Endodermal cell (in vitro differentiated cells): ENCODE results near the gene KLHDC7B. TPM values are rescaled to one million over a fixed set of nuclear protein-coding genes. Genes with fewer than 3 reads are reported as not detected.

Experiments
- DNase-seq: peaks from one replicate; pipeline ENCODE4 v3.0.0-alpha.2; 2017
- H3K27ac ChIP-seq: 2 replicates; pipeline ENCODE4 v1.5.1; 2013; ENCODE audit warnings: mild to moderate bottlenecking, low read depth, low read length, moderate library complexity
- H3K27me3 ChIP-seq: 2 replicates; pipeline ENCODE4 v1.6.1; 2013; ENCODE audit warnings: mild to moderate bottlenecking, low read length, moderate library complexity; ENCODE audit not compliant: insufficient read depth, control insufficient read depth, poor library complexity, severe bottlenecking
- H3K36me3 ChIP-seq: 2 replicates; pipeline ENCODE4 v1.7.0; 2013; ENCODE audit warnings: mild to moderate bottlenecking, low read length, moderate library complexity; ENCODE audit not compliant: control insufficient read depth, insufficient read depth
- H3K4me1 ChIP-seq: one replicate; pipeline ENCODE4 v1.7.0; 2013; ENCODE audit warnings: low read length; ENCODE audit not compliant: control insufficient read depth, insufficient read depth
- H3K4me3 ChIP-seq: 2 replicates; pipeline ENCODE4 v1.5.1; 2013; ENCODE audit warnings: mild to moderate bottlenecking, low read length, moderate library complexity
- H3K9ac ChIP-seq: 2 replicates; pipeline ENCODE4 v1.6.1; 2013; ENCODE audit warnings: mild to moderate bottlenecking, low read length, moderate library complexity; ENCODE audit not compliant: poor library complexity, severe bottlenecking; ENCODE audit errors: extremely low read depth
- H3K9me3 ChIP-seq: 2 replicates; pipeline ENCODE4 v1.6.1; 2013; ENCODE audit warnings: mild to moderate bottlenecking, low read length, moderate library complexity; ENCODE audit not compliant: control insufficient read depth
- H3K27ac Mint-ChIP-seq: 2 replicates; pipeline ENCODE4 v1.8.0; 2020; ENCODE audit warnings: mixed read lengths
- H3K27me3 Mint-ChIP-seq: 2 replicates; pipeline ENCODE4 v1.8.0; 2021; ENCODE audit warnings: mild to moderate bottlenecking, mixed read lengths; ENCODE audit not compliant: insufficient read depth
- H3K36me3 Mint-ChIP-seq: 2 replicates; pipeline ENCODE4 v1.8.0; 2020; ENCODE audit warnings: low read depth, mixed read lengths
- H3K4me1 Mint-ChIP-seq: 2 replicates; pipeline ENCODE4 v1.8.0; 2020; ENCODE audit warnings: mixed read lengths
- H3K4me3 Mint-ChIP-seq: 2 replicates; pipeline ENCODE4 v1.8.0; 2020; ENCODE audit warnings: mild to moderate bottlenecking, moderate library complexity, mixed read lengths
- H3K9me3 Mint-ChIP-seq: 2 replicates; pipeline ENCODE4 v1.8.0; 2020; ENCODE audit warnings: mild to moderate bottlenecking, mixed read lengths
- CTCF ChIP-seq: fragments of 200-600 bp; sonication (generic); conservative IDR thresholded peaks from 2 replicates; pipeline ENCODE4 v1.5.0; 2021; ENCODE audit warnings: antibody characterized with exemption, mild to moderate bottlenecking
- WGBS, 2 experiments: methylation state at CpG; one replicate each; pipeline versions ENCODE4 v1.1.5 to v1.1.7; 2013; ENCODE audit warnings: missing lambda C conversion rate in 2 of 2, mixed read lengths in 1 of 2; ENCODE audit not compliant: insufficient coverage in 1 of 2, insufficient read length in 1 of 2; 5-methylcytosine and 5-hydroxymethylcytosine counted together
- total RNA-seq, 2 donors: library from RNA; stranded (reverse); fragmentation: NEBNext Ultra II Directional in 1 of 2; extraction: Animal tissue kit (Norgen Biotek cat#: 25700) in 1 of 2; gene quantifications; 2 replicates in 1 of 2; 3 replicates in 1 of 2; pipeline ENCODE4 v1.2.1, GENCODE V29; 2021

Gene KLHDC7B
- total RNA-seq, 2 donors from 2014 or later = not detected

- Mint-ChIP-seq H3K4me3 (peak overlapping the region; percentile 95), H3K9me3 (no peaks in the 10 kb centered on the region), H3K36me3 (peaks cover 2% of the 10 kb centered on the region), H3K27me3 (no peaks in the 10 kb centered on the region), H3K27ac (no peak overlapping the region), H3K4me1 (peaks cover 8% of the 10 kb centered on the region)
- 89 to 91% methylated on average over 23 to 41 of the region's 41 CpGs for WGBS, 2 experiments
- no peak for DNase-seq
- Histone ChIP-seq H3K9ac (no peak overlapping the region), H3K4me3 (peak overlapping the region; percentile 97), H3K27ac (no peak overlapping the region), H3K9me3 (no peaks in the 10 kb centered on the region), H3K4me1 (peaks cover 8% of the 10 kb centered on the region), H3K27me3 (no peaks in the 10 kb centered on the region), H3K36me3 (peaks cover 15% of the 10 kb centered on the region)
- no peak for TF ChIP-seq CTCF
Observed at GRCh38 chr22:50505776-50506610, 39.7 kb upstream of the KLHDC7B start.

- peak overlapping the region; percentile 87 for H3K27ac Mint-ChIP-seq
- no peaks in the 10 kb centered on the region for H3K27me3 ChIP-seq
- H3K27me3 Mint-ChIP-seq = no peaks in the 10 kb centered on the region
- H3K36me3 ChIP-seq = peaks cover 15% of the 10 kb centered on the region
- H3K4me3 ChIP-seq = peak overlapping the region; percentile 97
- peaks cover 8% of the 10 kb centered on the region for H3K4me1 Mint-ChIP-seq
- peak overlapping the region; percentile 95 for H3K4me3 Mint-ChIP-seq
- WGBS, 2 experiments = 45 to 47% methylated on average over 3 to 21 of the region's 21 CpGs
- no peak for TF ChIP-seq CTCF
- peak overlapping the region; percentile 69 for H3K9ac ChIP-seq
- H3K4me1 ChIP-seq = peaks cover 8% of the 10 kb centered on the region
- H3K36me3 Mint-ChIP-seq = peaks cover 2% of the 10 kb centered on the region
- H3K27ac ChIP-seq = no peak overlapping the region
- peak; percentile 64 for DNase-seq
- H3K9me3 Mint-ChIP-seq = no peaks in the 10 kb centered on the region
- H3K9me3 ChIP-seq = no peaks in the 10 kb centered on the region
Observed at GRCh38 chr22:50506611-50507420, 38.9 kb upstream of the KLHDC7B start.

GRCh38 chr22:50507421-50507990, 38.2 kb upstream of the KLHDC7B start, which contains the start of gene LMF2:
Gene LMF2, minus strand, starts transcription at chr22:50507702. Its CDS starts 27 bp downstream, at chr22:50507675.
- peak within 1 kb of the TSS; percentile 81 for H3K9ac ChIP-seq
- Mint-ChIP-seq H3K4me3 (peak within 1 kb of the TSS; percentile 95), H3K36me3 (peaks cover 5% of the 10 kb centered on the region), H3K4me1 (peaks cover 8% of the 10 kb centered on the region), H3K27me3 (no peaks in the 10 kb centered on the region), H3K9me3 (no peaks in the 10 kb centered on the region), H3K27ac (peak within 1 kb of the TSS; percentile 97)
- peak within 1 kb of the TSS; percentile 97 for H3K4me3 ChIP-seq
- TF ChIP-seq CTCF = no peak
- no peaks in the 10 kb centered on the region for H3K27me3 ChIP-seq
- peaks cover 8% of the 10 kb centered on the region for H3K4me1 ChIP-seq
- peak; percentile 99 for DNase-seq
- peaks cover 15% of the 10 kb centered on the region for H3K36me3 ChIP-seq
- peak within 1 kb of the TSS; percentile 94 for H3K27ac ChIP-seq
- 0% methylated on average over 1 to 43 of the region's 62 CpGs for WGBS, 2 experiments
- no peaks in the 10 kb centered on the region for H3K9me3 ChIP-seq
